ENCODE data around the gene SEMA5A.

DNA sequence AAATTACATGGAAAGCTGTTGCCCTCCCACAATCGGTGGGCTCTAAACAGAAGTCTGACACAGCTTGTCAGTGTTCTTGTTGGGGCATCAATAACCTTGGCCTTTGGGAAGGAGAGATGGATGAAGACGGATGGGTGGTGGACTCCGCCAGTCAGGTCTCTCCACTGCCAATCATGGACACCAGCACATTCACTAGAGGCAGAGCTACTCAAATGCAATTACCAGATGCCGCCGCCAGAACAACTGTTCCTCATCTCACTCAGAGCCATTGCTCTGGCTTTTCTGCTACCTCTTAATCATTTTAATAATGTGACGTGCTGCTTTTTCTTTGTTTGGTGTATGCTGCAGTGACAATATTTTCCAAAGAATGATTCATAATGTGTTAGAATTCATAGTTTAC lies 27.9 kb upstream of the SEMA5A start:
- TF ChIP-seq POLR2A (IDR thresholded peaks at IDR 0.05; ENCODE audit: low read length) (no peak), GATA1 (IDR thresholded peaks at IDR 0.05; ENCODE audit: low read depth, low read length) (no peak)

Measured in erythroblast (primary cell).